HepG2 (cell line): Measurements from ENCODE around the gene ATP13A3. TPM values are rescaled to one million over a fixed set of nuclear protein-coding genes. Genes with fewer than 3 reads are reported as not detected.
A peak's percentile ranks its signal among the peaks of the same experiment; 100 is the strongest.

ENCODE experiments used
- FOSL2 ChIP-seq: sonication (generic); formaldehyde crosslinking; IDR thresholded peaks from 2 replicates; pipeline ENCODE4 v1.4.0; 2020; ENCODE audit warnings: missing genetic modification reagents
- HNRNPL ChIP-seq: fragments of 200-400 bp; formaldehyde crosslinking; IDR thresholded peaks from 2 replicates; pipeline ENCODE4 v1.6.1; 2017; ENCODE audit warnings: mild to moderate bottlenecking, low read depth, low read length
- IKZF1 ChIP-seq: fragments of 450-650 bp; IDR thresholded peaks from 2 replicates; pipeline ENCODE4 v1.7.1; 2016
- PAWR ChIP-seq: sonication (generic); formaldehyde crosslinking; IDR thresholded peaks from 2 replicates; pipeline ENCODE4 v1.4.0; 2020; ENCODE audit warnings: missing genetic modification reagents, mild to moderate bottlenecking, borderline replicate concordance
- POGZ ChIP-seq: sonication (generic); formaldehyde crosslinking; IDR thresholded peaks from 2 replicates; pipeline ENCODE4 v1.4.0; 2020; ENCODE audit warnings: mild to moderate bottlenecking, missing genetic modification reagents
- RFX1 ChIP-seq: fragments of 450-650 bp; IDR thresholded peaks from 2 replicates; pipeline ENCODE4 v1.6.1; 2017
- ZFX ChIP-seq: sonication (generic); formaldehyde crosslinking; IDR thresholded peaks from 2 replicates; pipeline ENCODE4 v1.4.0; 2020; ENCODE audit warnings: mild to moderate bottlenecking, low read depth, missing genetic modification reagents, moderate library complexity
- polyA plus RNA-seq, 8 experiments: library from polyadenylated mRNA; depleted of rRNA in 3 of 8; stranded (reverse) in 7 of 8; unstranded in 1 of 8; fragments of >200 nt; fragmentation: Illumina TruSeq in 4 of 8; extraction: Trizol in 4 of 8; gene quantifications; 2 replicates each; pipeline versions ENCODE4 v1.2.1 to v1.2.3, GENCODE V29; 2011 to 2016; ENCODE audit warnings: low read depth in 4 of 8, missing spikeins in 1 of 8, mixed read lengths in 1 of 8; ENCODE audit not compliant: insufficient read depth in 1 of 8
- total RNA-seq, 5 experiments: library from RNA; depleted of rRNA; stranded (reverse); fragments of >200 nt; fragmentation: Illumina TruSeq; extraction: Trizol; gene quantifications; 2 replicates each; pipeline ENCODE4 v1.2.3, GENCODE V29; 2016; ENCODE audit warnings: low read depth in 1 of 5
- TF ChIP-seq, protein P1 (sequence below): sonication (generic); formaldehyde crosslinking; IDR thresholded peaks from 2 replicates; pipeline ENCODE4 v1.9.0; 2021; ENCODE audit warnings: missing genetic modification reagents, borderline replicate concordance
- TF ChIP-seq, protein P2 (sequence below): IDR thresholded peaks from 2 replicates; pipeline ENCODE4 v1.6.1; 2016; ENCODE audit warnings: low read depth
- TF ChIP-seq, protein P3 (sequence below): IDR thresholded peaks from 2 replicates; pipeline ENCODE4 v1.6.1; 2016
- TF ChIP-seq, protein P4 (sequence below): sonication (generic); formaldehyde crosslinking; IDR thresholded peaks from 2 replicates; pipeline ENCODE4 v1.5.1; 2020; ENCODE audit warnings: mild to moderate bottlenecking, missing genetic modification reagents, borderline replicate concordance
- TF ChIP-seq, protein P5 (sequence below): sonication (generic); formaldehyde crosslinking; IDR thresholded peaks from 2 replicates; pipeline ENCODE4 v1.5.0; 2020; ENCODE audit warnings: missing genetic modification reagents, mild to moderate bottlenecking, borderline replicate concordance

ATP13A3 gene
- total and polyA plus RNA-seq, 2 of the 13 experiments (the other 11 are each of a cell fraction or from before 2014, with no cell fraction given), result 44.9 to 80.8 TPM

DNA sequence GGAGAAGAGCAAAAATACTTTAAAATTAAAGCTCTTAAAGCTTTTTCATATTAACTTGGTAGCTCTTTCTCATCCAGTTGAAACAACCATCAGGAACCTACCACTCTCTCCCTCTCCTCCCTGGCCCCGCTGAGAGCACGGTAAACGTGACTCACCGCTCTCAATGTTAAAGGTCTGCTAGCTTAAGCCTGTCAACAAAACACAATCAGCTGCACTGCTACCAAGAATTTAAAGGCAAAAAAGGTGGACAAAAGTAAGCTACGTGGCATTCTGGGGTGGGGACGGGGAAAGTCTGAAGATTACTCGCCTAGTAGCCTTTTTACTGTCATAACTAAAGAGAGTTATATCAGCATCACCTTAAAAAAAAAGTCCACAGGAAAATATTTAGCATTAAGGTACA is 79.4 kb downstream of the ATP13A3 start (continued):
- TF ChIP-seq, protein P1, sequence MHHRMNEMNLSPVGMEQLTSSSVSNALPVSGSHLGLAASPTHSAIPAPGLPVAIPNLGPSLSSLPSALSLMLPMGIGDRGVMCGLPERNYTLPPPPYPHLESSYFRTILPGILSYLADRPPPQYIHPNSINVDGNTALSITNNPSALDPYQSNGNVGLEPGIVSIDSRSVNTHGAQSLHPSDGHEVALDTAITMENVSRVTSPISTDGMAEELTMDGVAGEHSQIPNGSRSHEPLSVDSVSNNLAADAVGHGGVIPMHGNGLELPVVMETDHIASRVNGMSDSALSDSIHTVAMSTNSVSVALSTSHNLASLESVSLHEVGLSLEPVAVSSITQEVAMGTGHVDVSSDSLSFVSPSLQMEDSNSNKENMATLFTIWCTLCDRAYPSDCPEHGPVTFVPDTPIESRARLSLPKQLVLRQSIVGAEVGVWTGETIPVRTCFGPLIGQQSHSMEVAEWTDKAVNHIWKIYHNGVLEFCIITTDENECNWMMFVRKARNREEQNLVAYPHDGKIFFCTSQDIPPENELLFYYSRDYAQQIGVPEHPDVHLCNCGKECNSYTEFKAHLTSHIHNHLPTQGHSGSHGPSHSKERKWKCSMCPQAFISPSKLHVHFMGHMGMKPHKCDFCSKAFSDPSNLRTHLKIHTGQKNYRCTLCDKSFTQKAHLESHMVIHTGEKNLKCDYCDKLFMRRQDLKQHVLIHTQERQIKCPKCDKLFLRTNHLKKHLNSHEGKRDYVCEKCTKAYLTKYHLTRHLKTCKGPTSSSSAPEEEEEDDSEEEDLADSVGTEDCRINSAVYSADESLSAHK (CRISPR knock-in tag), result no peak
- TF ChIP-seq RFX1 (no peak), PAWR (no peak), ZFX (CRISPR knock-in tag) (no peak), FOSL2 (peak; percentile 53), HNRNPL (no peak), POGZ (CRISPR knock-in tag) (0 out of 2 replicates have a peak, but pooled peaks have one; percentile 22), IKZF1 (no peak)
- TF ChIP-seq, protein P2, sequence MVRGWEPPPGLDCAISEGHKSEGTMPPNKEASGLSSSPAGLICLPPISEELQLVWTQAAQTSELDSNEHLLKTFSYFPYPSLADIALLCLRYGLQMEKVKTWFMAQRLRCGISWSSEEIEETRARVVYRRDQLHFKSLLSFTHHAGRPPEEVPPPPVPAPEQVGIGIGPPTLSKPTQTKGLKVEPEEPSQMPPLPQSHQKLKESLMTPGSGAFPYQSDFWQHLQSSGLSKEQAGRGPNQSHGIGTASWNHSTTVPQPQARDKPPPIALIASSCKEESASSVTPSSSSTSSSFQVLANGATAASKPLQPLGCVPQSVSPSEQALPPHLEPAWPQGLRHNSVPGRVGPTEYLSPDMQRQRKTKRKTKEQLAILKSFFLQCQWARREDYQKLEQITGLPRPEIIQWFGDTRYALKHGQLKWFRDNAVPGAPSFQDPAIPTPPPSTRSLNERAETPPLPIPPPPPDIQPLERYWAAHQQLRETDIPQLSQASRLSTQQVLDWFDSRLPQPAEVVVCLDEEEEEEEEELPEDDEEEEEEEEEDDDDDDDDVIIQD (CRISPR knock-in tag), result peak; percentile 94; the same call in 1 of the 2 replicates
- TF ChIP-seq, protein P3, sequence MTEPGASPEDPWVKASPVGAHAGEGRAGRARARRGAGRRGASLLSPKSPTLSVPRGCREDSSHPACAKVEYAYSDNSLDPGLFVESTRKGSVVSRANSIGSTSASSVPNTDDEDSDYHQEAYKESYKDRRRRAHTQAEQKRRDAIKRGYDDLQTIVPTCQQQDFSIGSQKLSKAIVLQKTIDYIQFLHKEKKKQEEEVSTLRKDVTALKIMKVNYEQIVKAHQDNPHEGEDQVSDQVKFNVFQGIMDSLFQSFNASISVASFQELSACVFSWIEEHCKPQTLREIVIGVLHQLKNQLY (CRISPR knock-in tag), result no peak
- TF ChIP-seq, protein P4, sequence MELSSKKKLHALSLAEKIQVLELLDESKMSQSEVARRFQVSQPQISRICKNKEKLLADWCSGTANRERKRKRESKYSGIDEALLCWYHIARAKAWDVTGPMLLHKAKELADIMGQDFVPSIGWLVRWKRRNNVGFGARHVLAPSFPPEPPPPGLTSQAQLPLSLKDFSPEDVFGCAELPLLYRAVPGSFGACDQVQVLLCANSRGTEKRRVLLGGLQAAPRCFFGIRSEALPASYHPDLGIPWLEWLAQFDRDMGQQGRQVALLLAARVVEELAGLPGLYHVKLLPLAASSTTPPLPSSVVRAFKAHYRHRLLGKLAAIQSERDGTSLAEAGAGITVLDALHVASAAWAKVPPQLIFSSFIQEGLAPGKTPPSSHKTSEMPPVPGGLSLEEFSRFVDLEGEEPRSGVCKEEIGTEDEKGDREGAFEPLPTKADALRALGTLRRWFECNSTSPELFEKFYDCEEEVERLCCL (CRISPR knock-in tag), result no peak
- TF ChIP-seq, protein P5, sequence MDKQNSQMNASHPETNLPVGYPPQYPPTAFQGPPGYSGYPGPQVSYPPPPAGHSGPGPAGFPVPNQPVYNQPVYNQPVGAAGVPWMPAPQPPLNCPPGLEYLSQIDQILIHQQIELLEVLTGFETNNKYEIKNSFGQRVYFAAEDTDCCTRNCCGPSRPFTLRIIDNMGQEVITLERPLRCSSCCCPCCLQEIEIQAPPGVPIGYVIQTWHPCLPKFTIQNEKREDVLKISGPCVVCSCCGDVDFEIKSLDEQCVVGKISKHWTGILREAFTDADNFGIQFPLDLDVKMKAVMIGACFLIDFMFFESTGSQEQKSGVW (CRISPR knock-in tag), result no peak
